Adrenal gland (tissue), 19 donors: ENCODE results near the gene OR52K1. TPM values are rescaled to one million over a fixed set of nuclear protein-coding genes. Genes with fewer than 3 reads are reported as not detected.
A peak's percentile ranks its signal among the peaks of the same experiment; 100 is the strongest.

Experiments
- DNase-seq, 7 donors: peaks; one replicate each; pipeline ENCODE4 v3.0.0-alpha.2; 2019 to 2020
- H3K27ac ChIP-seq, 5 donors: fragments of 200-600 bp; sonication (generic) in 4 of 5; 1 replicate in 3 of 5; 2 replicates in 2 of 5; pipeline versions ENCODE4 v1.5.1 to v1.8.0; 2016 to 2020; ENCODE audit warnings: mild to moderate bottlenecking in 1 of 5
- H3K27me3 ChIP-seq: fragments of 200-600 bp; 2 replicates; pipeline ENCODE4 v1.8.0; 2021
- H3K36me3 ChIP-seq, 2 donors: fragments of 200-600 bp; replicated peaks in 1 of 2; 1 replicate in 1 of 2; 2 replicates in 1 of 2; pipeline versions ENCODE4 v1.5.1 to v1.8.0; 2018 to 2022
- H3K4me1 ChIP-seq, 2 donors: fragments of 200-600 bp; replicated peaks in 1 of 2; 1 replicate in 1 of 2; 2 replicates in 1 of 2; pipeline versions ENCODE4 v1.5.1 to v1.8.0; 2018 to 2021
- H3K4me3 ChIP-seq, 4 donors: fragments of 200-600 bp; sonication (generic) in 3 of 4; one replicate each; pipeline ENCODE4 v1.5.1; 2016 to 2018
- H3K9me3 ChIP-seq, 3 donors: fragments of 200-600 bp; sonication (generic) in 1 of 3; replicated peaks in 1 of 3; 1 replicate in 2 of 3; 2 replicates in 1 of 3; pipeline versions ENCODE4 v1.5.1 to v1.8.0; 2016 to 2021
- CTCF ChIP-seq, 6 experiments: fragments of 450-650 bp in 4 of 6; fragments of 200-600 bp in 2 of 6; sonication (generic) in 1 of 6; IDR thresholded peaks; 1 replicate in 5 of 6; 2 replicates in 1 of 6; pipeline versions ENCODE4 v1.5.1 to v1.8.0; 2016 to 2021; ENCODE audit warnings: antibody characterized with exemption in 6 of 6, mild to moderate bottlenecking in 2 of 6, moderate library complexity in 1 of 6
- POLR2A ChIP-seq, 2 donors: fragments of 450-650 bp; IDR thresholded peaks; one replicate each; pipeline ENCODE4 v1.6.1; 2017; ENCODE audit warnings: antibody characterized with exemption in 2 of 2, mild to moderate bottlenecking in 2 of 2, moderate library complexity in 1 of 2
- WGBS, 4 donors: extraction: QIAGEN DNeasy Blood & Tissue Kit in 2 of 4; methylation state at CpG; one replicate each; pipeline versions ENCODE4 v1.1.5 to v1.1.7; 2013 to 2017; 5-methylcytosine and 5-hydroxymethylcytosine counted together
- intact Hi-C, 2 donors: fragments of 100-400 bp; cut with DNase I; formaldehyde crosslinking; loops; one replicate each; pipeline versions ENCODE4 v1.14.1 to v1.15.0; 2022 to 2023
- long read RNA-seq, 10 donors: library from polyadenylated mRNA in 3 of 10; unstranded in 2 of 10; stranded (forward) in 1 of 10; transcript quantifications; one replicate each; pipeline ENCODE4 v2.0.0 and lab custom pipeline, GENCODE V29; 2021 to 2026
- polyA plus RNA-seq, 3 donors: library from polyadenylated mRNA; stranded (reverse); fragments of 200-250 nt in 2 of 3; fragments of 350-450 nt in 1 of 3; fragmentation: Illumina TruSeq in 1 of 3; extraction: RNeasy Lipid Tissue Mini Kit (QIAGEN cat#74804) in 1 of 3; gene quantifications; one replicate each; pipeline ENCODE4 v1.2.3, GENCODE V29; 2013 to 2014
- total RNA-seq, 9 donors: library from RNA; depleted of rRNA in 4 of 9; stranded (reverse); fragments of >200 nt in 4 of 9; fragments of 120-200 nt in 1 of 9; fragmentation: NEBNext Ultra II Directional in 1 of 9; extraction: Animal tissue kit (Norgen Biotek cat#: 25700) in 1 of 9; gene quantifications; one replicate each; pipeline versions ENCODE4 v1.1.0 to v1.2.4, GENCODE V29; 2013 to 2023
- donor health status: healthy with polysubstance abuse.
- donor health status: Bipolar disorder and iron deficiency.
- donor health status: DM: yes; HTN: yes; CAD: no.
- donor health status: DM: no; HTN: no; CAD: no.
- donor health status: DM: no; HTN: no; CAD: no.
- donor health status: DM: yes; HTN: yes; CAD: no.

OR52K1 gene
- total RNA-seq: under 1 TPM in 1 of 9 donors, not detected in 8; 0.84 TPM
- polyA plus RNA-seq: not detected
- long read RNA-seq, donor 1: 0 reads
- long read RNA-seq, donor 2: 0 reads
- long read RNA-seq, donor 3: 0 reads
- long read RNA-seq, donor 4: 0 reads
- long read RNA-seq, donor 5: 0 reads
- long read RNA-seq, donor 6: 0 reads
- long read RNA-seq, donor 7: 0 reads
- long read RNA-seq, donor 8: 0 reads
- long read RNA-seq, donor 9: 0 reads
- long read RNA-seq, donor 10: 0 reads

- no peaks in the 10 kb centered on the region for H3K9me3 ChIP-seq
- TF ChIP-seq CTCF (IDR thresholded peaks at IDR 0.05): no peak
- TF ChIP-seq POLR2A (IDR thresholded peaks at IDR 0.05): no peak
- peak in 3 of 7 donors; percentile 16 to 22 (median 19) for DNase-seq
- no peaks in the 10 kb centered on the region for H3K27me3 ChIP-seq
- no peaks in the 10 kb centered on the region for H3K4me1 ChIP-seq
- H3K27ac ChIP-seq: no peak within 1 kb of the TSS
- no peak within 1 kb of the TSS for H3K4me3 ChIP-seq
- 65 to 78% (median 73%) methylated on average over 2 of the region's 2 CpGs for WGBS, 4 donors
- intact Hi-C loops: no loop called here
- H3K36me3 ChIP-seq: no peaks in the 10 kb centered on the region
Measured at GRCh38 chr11:4482445-4482844, at the start of gene OR52K1. TSS of gene OR52K1 (plus strand) at chr11:4482646. CDS start at chr11:4488901, 6,255 bp downstream.

- no peak for TF ChIP-seq CTCF (IDR thresholded peaks at IDR 0.05)
- TF ChIP-seq POLR2A (IDR thresholded peaks at IDR 0.05): no peak
- Histone ChIP-seq H3K4me3 (no peak overlapping the region), H3K27me3 (no peaks in the 10 kb centered on the region), H3K9me3 (no peaks in the 10 kb centered on the region), H3K4me1 (no peaks in the 10 kb centered on the region), H3K27ac (no peak overlapping the region), H3K36me3 (no peaks in the 10 kb centered on the region)
- 50 to 69% (median 61%) methylated on average over 2 of the region's 2 CpGs for WGBS, 4 donors
- no peak for DNase-seq
- intact Hi-C loops: no loop called here
Measured at GRCh38 chr11:4433856-4434255, 48.6 kb upstream of the OR52K1 start.

GRCh38 chr11:4436411-4436810 is 46.0 kb upstream of the OR52K1 start:
- Histone ChIP-seq H3K9me3 (no peaks in the 10 kb centered on the region), H3K27ac (no peak overlapping the region), H3K4me1 (no peaks in the 10 kb centered on the region), H3K27me3 (no peaks in the 10 kb centered on the region), H3K4me3 (no peak overlapping the region), H3K36me3 (no peaks in the 10 kb centered on the region)
- 67 to 79% (median 75%) methylated on average over 1 of the region's 1 CpG for WGBS, 4 donors
- no peak for TF ChIP-seq POLR2A (IDR thresholded peaks at IDR 0.05)
- TF ChIP-seq CTCF (IDR thresholded peaks at IDR 0.05): no peak
- no peak for DNase-seq
- intact Hi-C loops: no loop called here

GRCh38 chr11:4441515-4441914 is 40.9 kb upstream of the OR52K1 start:
- no peaks in the 10 kb centered on the region for H3K9me3 ChIP-seq
- TF ChIP-seq CTCF (IDR thresholded peaks at IDR 0.05) (no peak), POLR2A (IDR thresholded peaks at IDR 0.05) (no peak)
- no peak for DNase-seq
- H3K4me3 ChIP-seq: no peak overlapping the region
- no peaks in the 10 kb centered on the region for H3K36me3 ChIP-seq
- no peaks in the 10 kb centered on the region for H3K4me1 ChIP-seq
- WGBS, 4 donors: 75 to 89% (median 82%) methylated on average over 3 of the region's 3 CpGs
- intact Hi-C loops: no loop called here
- H3K27ac ChIP-seq: no peak overlapping the region
- H3K27me3 ChIP-seq: no peaks in the 10 kb centered on the region
